PFSK-1 (cell line): ENCODE results near the gene KRTAP5-7.

ENCODE experiments used
- POLR2AphosphoS5 ChIP-seq: IDR thresholded peaks from 2 replicates; pipeline ENCODE4 v1.6.1; 2012; ENCODE audit warnings: low read depth, mild to moderate bottlenecking, control low read depth, low read length, moderate library complexity
- REST ChIP-seq, 2 experiments: IDR thresholded peaks; 2 replicates each; pipeline versions ENCODE4 v1.6.1 to v1.8.0; 2011 to 2012; ENCODE audit warnings: low read depth in 2 of 2, low read length in 2 of 2, control low read depth in 1 of 2, inconsistent platforms in 1 of 2, mild to moderate bottlenecking in 1 of 2, moderate library complexity in 1 of 2; ENCODE audit not compliant: insufficient read depth in 1 of 2
- SIN3A ChIP-seq: IDR thresholded peaks from 2 replicates; pipeline ENCODE4 v1.6.1; 2012; ENCODE audit warnings: mild to moderate bottlenecking, low read length, moderate library complexity, borderline replicate concordance; ENCODE audit not compliant: insufficient read depth

GRCh38 chr11:71484248-71485062, 42.6 kb upstream of the KRTAP5-7 start:
- TF ChIP-seq SIN3A (no peak), POLR2AphosphoS5 (no peak), REST (IDR thresholded peaks at IDR 0.05; ENCODE audit: insufficient read depth in 1 of 2, low read depth in 2 of 2, low read length in 2 of 2) (no peak)
